PC-9 (cell line): ENCODE data around the gene IL4I1.

ENCODE experiments used
- EZH2 ChIP-seq: fragments of 200-600 bp; sonication (generic); IDR thresholded peaks from 2 replicates; pipeline ENCODE4 v1.8.0; 2017; ENCODE audit warnings: antibody characterized with exemption, low read depth
- TF ChIP-seq, protein P1 (sequence below): fragments of 200-600 bp; sonication (generic); conservative IDR thresholded peaks from 2 replicates; pipeline ENCODE4 v1.6.1; 2017; ENCODE audit warnings: mixed run types, antibody characterized with exemption, mild to moderate bottlenecking, moderate library complexity

DNA sequence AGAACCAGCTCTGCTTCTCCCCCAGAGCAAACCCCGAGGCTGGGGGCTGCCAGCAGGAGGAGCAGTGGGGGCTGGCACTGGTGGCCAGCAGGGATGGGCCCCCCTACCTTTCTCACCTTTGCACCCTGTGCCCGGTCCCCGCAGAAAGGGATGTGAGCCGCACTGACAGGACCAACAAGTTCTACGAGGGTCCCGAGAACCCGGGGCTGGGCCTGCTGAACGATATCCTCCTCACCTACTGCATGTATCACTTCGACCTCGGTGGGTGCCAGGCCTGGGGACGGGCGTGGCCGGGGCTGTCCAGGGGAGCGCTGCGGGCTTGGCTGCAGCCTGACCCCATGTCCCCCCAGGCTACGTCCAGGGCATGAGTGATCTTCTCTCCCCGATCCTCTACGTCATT lies 12.6 kb downstream of the IL4I1 start:
- TF ChIP-seq, protein P1, sequence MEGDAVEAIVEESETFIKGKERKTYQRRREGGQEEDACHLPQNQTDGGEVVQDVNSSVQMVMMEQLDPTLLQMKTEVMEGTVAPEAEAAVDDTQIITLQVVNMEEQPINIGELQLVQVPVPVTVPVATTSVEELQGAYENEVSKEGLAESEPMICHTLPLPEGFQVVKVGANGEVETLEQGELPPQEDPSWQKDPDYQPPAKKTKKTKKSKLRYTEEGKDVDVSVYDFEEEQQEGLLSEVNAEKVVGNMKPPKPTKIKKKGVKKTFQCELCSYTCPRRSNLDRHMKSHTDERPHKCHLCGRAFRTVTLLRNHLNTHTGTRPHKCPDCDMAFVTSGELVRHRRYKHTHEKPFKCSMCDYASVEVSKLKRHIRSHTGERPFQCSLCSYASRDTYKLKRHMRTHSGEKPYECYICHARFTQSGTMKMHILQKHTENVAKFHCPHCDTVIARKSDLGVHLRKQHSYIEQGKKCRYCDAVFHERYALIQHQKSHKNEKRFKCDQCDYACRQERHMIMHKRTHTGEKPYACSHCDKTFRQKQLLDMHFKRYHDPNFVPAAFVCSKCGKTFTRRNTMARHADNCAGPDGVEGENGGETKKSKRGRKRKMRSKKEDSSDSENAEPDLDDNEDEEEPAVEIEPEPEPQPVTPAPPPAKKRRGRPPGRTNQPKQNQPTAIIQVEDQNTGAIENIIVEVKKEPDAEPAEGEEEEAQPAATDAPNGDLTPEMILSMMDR, result no peak
- no peak for TF ChIP-seq EZH2
